Activated CD4-positive, alpha-beta memory T cell treated with anti-CD3 and anti-CD28 coated beads, Interleukin-2, amount 10 ng/mL, durations not matched to agents 7 days and 5 days (primary cell): ENCODE results near the gene TMBIM6. TPM values are rescaled to one million over a fixed set of nuclear protein-coding genes. Genes with fewer than 3 reads are reported as not detected.

ENCODE experiments used
- total RNA-seq, 2 experiments: library from RNA; stranded (reverse); gene quantifications; one replicate each; pipeline ENCODE4 v1.2.3, GENCODE V29; 2021

TMBIM6 gene
- total RNA-seq, 2 experiments from 2014 or later = 600 to 613 TPM

Other genes starting within 250 kb of the TMBIM6 start
- under 1 TPM; 0.58 to 0.90 TPM for gene KCNH3, start 202.5 kb upstream of the TMBIM6 start, total RNA-seq
- gene MCRS1, start 173.4 kb upstream of the TMBIM6 start, total RNA-seq = 10 to 100 TPM; 70.5 to 73.1 TPM
- gene FAM186B, start 135.9 kb upstream of the TMBIM6 start, total RNA-seq = not detected
- gene PRPF40B, start 118.0 kb upstream of the TMBIM6 start, total RNA-seq = 1 to 10 TPM; 8.0 to 8.7 TPM
- gene FMNL3, start 34.2 kb upstream of the TMBIM6 start, total RNA-seq = 10 to 100 TPM; 34.7 to 34.9 TPM
- 1 to 10 TPM; 1.1 to 1.2 TPM for gene NCKAP5L, start 86.9 kb downstream of the TMBIM6 start, total RNA-seq
- gene BCDIN3D, start 101.5 kb downstream of the TMBIM6 start, total RNA-seq = 1 to 10 TPM; 8.9 to 9.9 TPM
- under 1 TPM; 0.78 to 0.95 TPM for gene FAIM2, start 162.3 kb downstream of the TMBIM6 start, total RNA-seq
- gene AQP2, start 209.2 kb downstream of the TMBIM6 start, total RNA-seq = not detected
- not detected for gene AQP5, start 220.3 kb downstream of the TMBIM6 start, total RNA-seq
- gene AQP6, start 231.4 kb downstream of the TMBIM6 start, total RNA-seq = not detected